ENCODE measurements around the gene NRAP.

- no peak for TF ChIP-seq CTCF (IDR thresholded peaks at IDR 0.05)
- no peak for TF ChIP-seq POLR2A (IDR thresholded peaks at IDR 0.05)
These were observed 111.1 kb downstream of the NRAP start, which contains the start of gene HABP2 for GRCh38 chr10:113552701-113553100.
